OCI-LY3 (cell line): Measurements from ENCODE around the gene GPR89A.

ENCODE experiments used
- H2AFZ ChIP-seq: fragments of 200-600, 300-600 bp; shearing (Covaris generic); 2 replicates; pipeline ENCODE4 v1.6.0; 2014; ENCODE audit warnings: antibody characterized with exemption, low read depth, low read length
- H3K27ac ChIP-seq: fragments of 200-600, 300-600 bp; sonication (generic); 2 replicates; pipeline ENCODE4 v1.5.1; 2014; ENCODE audit warnings: mild to moderate bottlenecking, low read length, moderate library complexity, mixed read lengths
- H3K27me3 ChIP-seq: fragments of 200-600, 300-600 bp; sonication (generic); 2 replicates; pipeline ENCODE4 v1.6.1; 2014; ENCODE audit warnings: low read depth, low read length, mixed read lengths
- H3K36me3 ChIP-seq: fragments of 200-600, 300-600 bp; sonication (generic); replicated peaks from 2 replicates; pipeline ENCODE3; 2014; ENCODE audit warnings: low read depth, low read length, mixed read lengths
- H3K4me1 ChIP-seq: fragments of 300-600, 200-600 bp; sonication (generic); 2 replicates; pipeline ENCODE4 v1.6.1; 2014; ENCODE audit warnings: low read length, mixed read lengths
- H3K4me2 ChIP-seq: fragments of 200-600, 300-600 bp; sonication (generic); 2 replicates; pipeline ENCODE4 v1.6.1; 2014; ENCODE audit warnings: low read length, mixed read lengths
- H3K4me3 ChIP-seq: fragments of 300-600, 200-600 bp; sonication (generic); 2 replicates; pipeline ENCODE4 v1.5.1; 2014; ENCODE audit warnings: antibody characterized with exemption, mild to moderate bottlenecking, low read length, moderate library complexity
- H3K79me2 ChIP-seq: fragments of 300-600, 200-600 bp; shearing (Covaris generic); 2 replicates; pipeline ENCODE4 v1.6.1; 2014; ENCODE audit warnings: mild to moderate bottlenecking, low read length, mixed read lengths
- H3K9ac ChIP-seq: fragments of 300-600, 200-600 bp; shearing (Covaris generic); 2 replicates; pipeline ENCODE4 v1.6.0; 2014; ENCODE audit warnings: mild to moderate bottlenecking, low read length, moderate library complexity
- H3K9me3 ChIP-seq: fragments of 200-600, 300-600 bp; shearing (Covaris generic); 2 replicates; pipeline ENCODE4 v1.6.1; 2014; ENCODE audit warnings: low read length, mixed read lengths; ENCODE audit not compliant: insufficient read depth
- H4K20me1 ChIP-seq: fragments of 200-600, 300-600 bp; sonication (generic); 2 replicates; pipeline ENCODE4 v1.6.1; 2016; ENCODE audit warnings: low read length, mixed read lengths; ENCODE audit not compliant: insufficient read depth
- CTCF ChIP-seq: fragments of 200-600, 300-600 bp; sonication (generic); IDR thresholded peaks from 2 replicates; pipeline ENCODE4 v1.5.1; 2014; ENCODE audit warnings: antibody characterized with exemption, low read length, low read depth
- EZH2phosphoT487 ChIP-seq: fragments of 200-600 bp; shearing (Covaris generic); IDR thresholded peaks from 2 replicates; pipeline ENCODE4 v1.6.1; 2018; ENCODE audit warnings: antibody characterized with exemption, mixed run types, low read depth

Gene GPR89A

DNA sequence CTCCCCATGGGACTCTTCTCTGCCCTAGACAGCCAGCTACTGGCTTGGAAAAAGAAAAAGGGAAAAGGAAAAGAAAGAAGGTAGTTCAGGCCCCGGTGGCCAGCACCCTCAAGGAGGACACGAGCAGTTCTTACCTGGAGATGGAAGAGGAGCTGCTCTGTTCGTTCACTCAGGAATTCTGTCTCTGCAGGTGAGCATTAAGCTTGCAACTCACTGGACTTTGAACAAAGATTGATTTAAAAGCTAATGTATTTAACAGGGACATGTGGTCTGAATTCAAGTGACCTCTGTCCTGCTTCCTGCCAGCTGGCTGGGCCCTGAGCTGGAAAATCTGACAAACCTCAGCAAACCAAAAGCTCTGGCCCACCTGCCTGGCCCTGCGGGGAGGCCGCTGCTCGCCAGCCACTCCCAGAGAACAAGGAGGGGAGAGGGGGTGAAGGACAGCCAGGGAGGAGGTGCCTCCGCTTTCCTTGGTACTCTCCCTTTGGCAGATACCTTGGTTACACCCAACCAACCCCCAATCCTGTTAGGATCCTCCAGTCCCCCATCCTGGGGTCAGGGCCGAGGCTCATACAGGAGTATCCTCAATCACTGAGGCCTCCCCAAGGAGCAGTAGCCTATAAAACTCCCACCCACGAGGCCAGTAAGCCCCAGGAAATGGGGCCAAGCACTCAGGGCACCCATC lies 99.5 kb downstream of the GPR89A start, which contains the start of gene PDZK1:
PDZK1 (minus strand) TSS at position 186 of the 685 bp plus-strand sequence. CDS start 19,347 bp downstream, outside the sequence.
- no peak within 1 kb of the TSS for H3K4me2 ChIP-seq
- H3K36me3 ChIP-seq = no peaks in the 10 kb centered on the region
- no peaks in the 10 kb centered on the region for H3K4me1 ChIP-seq
- peaks cover 8% of the 10 kb centered on the region for H3K27me3 ChIP-seq
- H4K20me1 ChIP-seq = no peaks in the 10 kb centered on the region
- no peaks in the 10 kb centered on the region for H3K9me3 ChIP-seq
- H3K4me3 ChIP-seq = no peak within 1 kb of the TSS
- H2AFZ ChIP-seq = no peak within 1 kb of the TSS
- no peaks in the 10 kb centered on the region for H3K79me2 ChIP-seq
- no peak within 1 kb of the TSS for H3K27ac ChIP-seq
- TF ChIP-seq CTCF = no peak
- TF ChIP-seq EZH2phosphoT487 = no peak
- no peak within 1 kb of the TSS for H3K9ac ChIP-seq

DNA sequence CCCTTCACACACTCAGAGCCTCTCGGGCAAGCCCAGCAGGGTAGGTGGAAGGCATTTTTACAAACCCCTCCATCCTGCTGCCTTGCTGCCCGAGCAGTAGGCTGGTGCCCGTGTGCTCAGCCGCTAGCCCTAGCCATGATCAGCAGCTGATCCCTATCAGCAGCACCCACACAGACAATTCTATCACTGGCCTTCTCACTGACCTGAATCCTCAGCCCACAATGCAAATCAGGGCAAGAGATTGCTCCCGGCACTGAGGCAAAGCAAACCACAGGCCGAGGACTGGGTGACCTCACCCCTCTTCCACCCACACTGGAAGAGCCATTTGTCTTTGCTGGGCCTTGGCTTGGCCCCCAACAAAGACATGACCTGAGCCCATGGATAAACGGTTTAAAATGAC lies 100.3 kb downstream of the GPR89A start:
- Histone ChIP-seq H3K27ac (no peak overlapping the region), H3K4me1 (no peaks in the 10 kb centered on the region), H3K36me3 (no peaks in the 10 kb centered on the region), H4K20me1 (no peaks in the 10 kb centered on the region), H2AFZ (no peak overlapping the region), H3K4me2 (no peak overlapping the region), H3K4me3 (no peak overlapping the region), H3K9ac (no peak overlapping the region), H3K79me2 (no peaks in the 10 kb centered on the region), H3K27me3 (peaks cover 8% of the 10 kb centered on the region), H3K9me3 (no peaks in the 10 kb centered on the region)
- TF ChIP-seq CTCF (no peak), EZH2phosphoT487 (no peak)

- no peaks in the 10 kb centered on the region for H3K79me2 ChIP-seq
- no peak overlapping the region for H3K27ac ChIP-seq
- TF ChIP-seq EZH2phosphoT487 (no peak), CTCF (no peak)
- H2AFZ ChIP-seq = no peak overlapping the region
- no peaks in the 10 kb centered on the region for H3K27me3 ChIP-seq
- H3K4me2 ChIP-seq = no peak overlapping the region
- H3K9ac ChIP-seq = no peak overlapping the region
- H3K9me3 ChIP-seq = no peaks in the 10 kb centered on the region
- no peaks in the 10 kb centered on the region for H4K20me1 ChIP-seq
- H3K4me3 ChIP-seq = no peak overlapping the region
- no peaks in the 10 kb centered on the region for H3K4me1 ChIP-seq
- H3K36me3 ChIP-seq = no peaks in the 10 kb centered on the region
Measured at GRCh38 chr1:145710291-145711027, 102.7 kb downstream of the GPR89A start.

DNA sequence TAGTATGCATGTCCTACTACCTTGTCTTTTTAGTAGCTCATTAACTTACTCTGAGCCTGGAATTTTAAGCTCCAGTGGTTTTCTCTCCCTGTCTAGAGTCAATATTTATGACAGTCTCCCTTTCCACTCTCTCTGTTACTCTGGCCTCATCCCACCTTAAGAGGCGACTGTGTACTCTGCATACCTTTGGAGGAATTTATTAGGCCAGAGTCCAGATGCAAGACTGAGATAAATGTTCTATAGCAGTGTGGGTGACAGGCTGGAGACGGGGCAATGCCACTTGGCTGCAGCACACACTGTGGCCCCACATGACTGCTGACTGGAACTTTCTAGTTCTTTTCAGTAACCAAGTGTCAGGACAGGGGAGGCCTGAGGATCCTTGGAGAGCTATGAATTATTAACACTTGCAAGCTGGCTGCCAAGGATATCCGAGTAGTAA lies 103.4 kb downstream of the GPR89A start:
- TF ChIP-seq CTCF (no peak), EZH2phosphoT487 (no peak)
- H3K9me3 ChIP-seq = no peaks in the 10 kb centered on the region
- H3K27me3 ChIP-seq = no peaks in the 10 kb centered on the region
- no peak overlapping the region for H3K4me2 ChIP-seq
- H3K36me3 ChIP-seq = no peaks in the 10 kb centered on the region
- no peak overlapping the region for H3K4me3 ChIP-seq
- no peak overlapping the region for H3K9ac ChIP-seq
- no peak overlapping the region for H3K27ac ChIP-seq
- H3K79me2 ChIP-seq = no peaks in the 10 kb centered on the region
- H4K20me1 ChIP-seq = no peaks in the 10 kb centered on the region
- H2AFZ ChIP-seq = no peak overlapping the region
- no peaks in the 10 kb centered on the region for H3K4me1 ChIP-seq
